Measurements from ENCODE around the gene ZDHHC24.

ZDHHC24 gene

GRCh38 chr11:66505276-66505816 is 40.5 kb downstream of the ZDHHC24 start:
- no peak for DNase-seq (ENCODE audit: low read depth)
- no peak overlapping the region for H3K4me3 ChIP-seq (replicated peaks; ENCODE audit: low read depth, low read length)
- TF ChIP-seq CTCF (IDR thresholded peaks at IDR 0.05; ENCODE audit: low read length, missing control alignments) = no peak

- no peak for DNase-seq (ENCODE audit: low read depth)
- TF ChIP-seq CTCF (IDR thresholded peaks at IDR 0.05; ENCODE audit: low read length, missing control alignments) = no peak
- H3K4me3 ChIP-seq (replicated peaks; ENCODE audit: low read depth, low read length) = no peak overlapping the region
These were observed 47.3 kb downstream of the ZDHHC24 start for GRCh38 chr11:66498506-66498905.

DNA sequence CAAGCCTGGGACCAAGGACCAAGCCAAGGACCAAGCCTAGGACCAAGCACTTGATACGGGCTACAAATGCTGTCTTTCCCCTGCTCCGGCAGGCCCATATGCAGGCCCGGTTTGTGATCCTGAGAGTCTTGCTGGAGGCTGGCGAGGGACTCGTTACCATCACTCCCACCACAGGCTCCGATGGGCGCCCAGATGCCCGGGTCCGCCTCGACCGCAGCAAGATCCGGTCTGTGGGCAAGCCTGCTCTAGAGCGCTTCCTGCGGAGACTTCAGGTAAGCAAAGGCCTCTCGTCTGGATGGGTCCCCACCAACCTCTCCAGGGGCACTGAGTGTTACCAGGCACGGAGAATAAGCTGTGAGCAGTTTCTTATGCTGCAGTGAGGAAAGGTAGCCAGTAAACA is 48.6 kb downstream of the ZDHHC24 start:
- DNase-seq (ENCODE audit: low read depth) = no peak
- TF ChIP-seq CTCF (IDR thresholded peaks at IDR 0.05; ENCODE audit: low read length, missing control alignments) = no peak

DNA sequence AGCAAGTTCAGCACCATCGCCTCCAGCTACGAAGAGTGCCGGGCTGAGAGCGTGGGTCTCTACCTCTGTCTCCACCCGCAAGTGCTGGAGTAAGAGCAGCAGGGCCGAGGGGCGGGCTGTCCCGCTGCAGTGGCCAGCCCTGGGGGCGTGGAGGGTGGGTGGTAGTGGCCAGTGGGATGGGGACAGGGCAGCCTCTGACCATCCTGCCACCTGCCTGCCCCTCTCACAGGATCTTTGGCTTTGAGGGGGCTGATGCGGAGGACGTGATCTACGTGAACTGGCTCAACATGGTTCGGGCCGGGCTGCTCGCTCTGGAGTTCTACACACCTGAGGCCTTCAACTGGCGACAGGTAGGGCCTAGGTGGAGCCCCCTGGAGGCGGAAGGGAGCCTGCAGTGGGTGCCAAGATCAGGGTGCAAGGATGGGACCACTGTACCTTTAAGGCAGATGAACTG is 50.4 kb downstream of the ZDHHC24 start:
- TF ChIP-seq CTCF (IDR thresholded peaks at IDR 0.05; ENCODE audit: low read length, missing control alignments) = peak; percentile 19
- no peak overlapping the region for H3K4me3 ChIP-seq (replicated peaks; ENCODE audit: low read depth, low read length)
- DNase-seq (ENCODE audit: low read depth) = no peak

More for the DNA sequence above, 48.6 kb downstream of the ZDHHC24 start:
- H3K4me3 ChIP-seq (replicated peaks; ENCODE audit: low read depth, low read length) = no peak overlapping the region

DNA sequence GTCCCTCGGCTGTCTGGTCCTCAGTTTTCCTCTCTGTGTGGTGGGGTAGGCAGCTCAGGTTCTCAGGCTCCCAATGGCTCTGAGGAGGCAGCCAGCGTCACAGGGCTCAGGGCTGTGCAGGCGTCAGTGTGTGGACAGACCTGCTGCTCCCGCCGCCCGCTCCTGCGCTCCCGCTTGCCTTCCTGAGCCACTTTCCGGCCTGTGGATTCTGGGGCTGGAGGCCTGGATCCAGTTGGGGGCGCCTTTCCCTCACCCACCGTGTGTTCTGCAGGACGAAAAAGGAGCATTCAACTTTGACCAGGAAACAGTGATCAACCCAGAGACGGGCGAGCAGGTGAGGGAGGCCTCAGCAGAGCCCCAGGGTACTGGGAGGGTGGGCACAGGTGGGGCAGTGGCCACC is 50.9 kb downstream of the ZDHHC24 start:
- DNase-seq (ENCODE audit: low read depth) = no peak
- no peak for TF ChIP-seq CTCF (IDR thresholded peaks at IDR 0.05; ENCODE audit: low read length, missing control alignments)
- no peak overlapping the region for H3K4me3 ChIP-seq (replicated peaks; ENCODE audit: low read depth, low read length)

- no peak for TF ChIP-seq CTCF (IDR thresholded peaks at IDR 0.05; ENCODE audit: low read length, missing control alignments)
- DNase-seq (ENCODE audit: low read depth) = no peak
- H3K4me3 ChIP-seq (replicated peaks; ENCODE audit: low read depth, low read length) = no peak overlapping the region
These were observed 51.4 kb downstream of the ZDHHC24 start for GRCh38 chr11:66494458-66494857.

DNA sequence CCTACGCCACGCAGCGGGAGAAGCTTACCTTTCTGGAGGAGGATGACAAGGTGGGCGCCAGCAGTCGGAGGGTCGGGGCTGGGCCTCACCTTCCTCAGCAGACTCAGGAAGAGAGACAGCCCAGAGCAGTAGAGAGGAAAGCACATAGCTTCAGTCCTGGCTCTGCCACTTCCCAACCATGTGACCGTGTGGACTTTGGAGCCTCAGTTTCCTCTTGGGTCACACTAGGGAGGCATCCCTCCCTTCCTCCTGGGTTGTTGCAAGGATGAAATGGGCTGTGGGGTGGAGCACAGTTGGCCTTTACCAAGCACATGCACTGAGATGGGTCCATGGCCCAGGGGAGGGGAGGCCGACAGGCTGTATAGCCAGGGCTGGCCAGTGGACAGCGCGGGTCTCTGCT is 52.7 kb downstream of the ZDHHC24 start:
- no peak overlapping the region for H3K4me3 ChIP-seq (replicated peaks; ENCODE audit: low read depth, low read length)

More for the DNA sequence above, 52.7 kb downstream of the ZDHHC24 start:
- TF ChIP-seq CTCF (IDR thresholded peaks at IDR 0.05; ENCODE audit: low read length, missing control alignments) = no peak
- DNase-seq (ENCODE audit: low read depth) = no peak

Data from fibroblast of pulmonary artery (primary cell).